Measurements from ENCODE around the gene TBCD.

The TBCD gene

DNA sequence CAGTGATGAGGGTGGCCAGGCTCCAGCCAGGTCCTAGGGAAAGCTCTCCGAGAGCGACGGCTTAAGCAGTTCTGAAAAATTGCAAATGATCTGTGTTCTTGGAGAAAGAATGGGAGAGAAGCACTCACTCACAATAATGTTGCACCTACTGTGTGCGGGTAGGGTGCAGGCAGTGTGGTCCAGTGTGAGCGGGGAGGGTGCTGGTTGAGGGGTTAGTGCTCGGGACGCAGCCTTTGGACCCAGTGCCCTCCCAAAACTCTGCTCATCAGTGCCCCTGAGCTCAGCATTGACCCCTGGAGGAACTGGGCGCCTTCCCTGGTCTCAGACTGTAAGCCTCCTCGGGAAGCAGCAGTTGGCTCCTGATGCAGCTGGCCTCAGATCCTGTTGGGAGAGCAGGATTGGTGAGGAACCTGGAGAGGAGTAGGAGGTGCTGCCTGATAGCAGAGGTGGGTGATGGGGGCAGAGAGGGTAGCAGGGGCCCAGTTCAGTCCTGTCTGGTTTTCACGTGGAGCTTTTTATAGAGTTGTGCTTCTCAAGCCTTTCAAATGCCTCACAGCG, 111.6 kb downstream of the TBCD start:
- DNase-seq (ENCODE audit: low spot score), result no peak
- TF ChIP-seq, protein P1, sequence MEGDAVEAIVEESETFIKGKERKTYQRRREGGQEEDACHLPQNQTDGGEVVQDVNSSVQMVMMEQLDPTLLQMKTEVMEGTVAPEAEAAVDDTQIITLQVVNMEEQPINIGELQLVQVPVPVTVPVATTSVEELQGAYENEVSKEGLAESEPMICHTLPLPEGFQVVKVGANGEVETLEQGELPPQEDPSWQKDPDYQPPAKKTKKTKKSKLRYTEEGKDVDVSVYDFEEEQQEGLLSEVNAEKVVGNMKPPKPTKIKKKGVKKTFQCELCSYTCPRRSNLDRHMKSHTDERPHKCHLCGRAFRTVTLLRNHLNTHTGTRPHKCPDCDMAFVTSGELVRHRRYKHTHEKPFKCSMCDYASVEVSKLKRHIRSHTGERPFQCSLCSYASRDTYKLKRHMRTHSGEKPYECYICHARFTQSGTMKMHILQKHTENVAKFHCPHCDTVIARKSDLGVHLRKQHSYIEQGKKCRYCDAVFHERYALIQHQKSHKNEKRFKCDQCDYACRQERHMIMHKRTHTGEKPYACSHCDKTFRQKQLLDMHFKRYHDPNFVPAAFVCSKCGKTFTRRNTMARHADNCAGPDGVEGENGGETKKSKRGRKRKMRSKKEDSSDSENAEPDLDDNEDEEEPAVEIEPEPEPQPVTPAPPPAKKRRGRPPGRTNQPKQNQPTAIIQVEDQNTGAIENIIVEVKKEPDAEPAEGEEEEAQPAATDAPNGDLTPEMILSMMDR (IDR thresholded peaks at IDR 0.05; ENCODE audit: extremely low read depth, missing control alignments), result no peak

DNA sequence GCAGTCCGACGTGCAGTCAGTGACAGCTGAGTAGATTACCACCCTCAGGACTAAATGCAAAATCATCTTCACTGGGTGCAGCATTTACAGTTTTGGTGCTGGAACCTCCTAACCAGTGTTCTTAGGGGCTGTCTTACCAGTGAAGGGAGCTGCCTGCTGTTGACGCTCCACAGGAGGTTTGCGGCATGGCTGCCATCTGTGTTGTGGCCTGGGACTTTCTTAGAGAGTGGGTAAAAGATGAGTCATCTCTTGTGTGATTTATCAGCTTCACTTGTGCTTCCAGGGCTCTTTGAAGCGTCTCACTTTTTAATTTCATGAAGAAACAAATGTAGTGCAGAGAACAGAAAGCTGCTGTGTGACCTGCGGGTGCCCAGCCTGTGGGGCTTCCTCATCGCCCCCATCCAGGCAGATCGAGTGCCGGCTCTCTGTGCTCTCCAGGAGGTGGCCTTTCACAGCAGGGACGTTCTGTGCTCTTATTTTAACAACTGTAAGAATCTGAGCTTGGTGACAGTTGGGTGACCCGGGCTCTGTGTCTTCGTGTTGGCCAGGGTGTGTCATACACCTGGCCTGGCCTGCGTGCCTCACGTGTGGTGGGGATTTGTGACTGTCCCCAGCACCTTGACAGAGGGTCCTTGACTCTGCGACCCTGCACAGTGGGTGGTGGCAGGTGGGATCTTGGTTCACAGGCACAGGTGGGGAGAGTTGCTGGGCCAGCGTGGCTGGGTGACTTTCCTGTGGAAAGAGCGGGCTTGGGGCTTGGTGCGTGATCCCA, 112.3 kb downstream of the TBCD start:
- peak; percentile 90 for DNase-seq (ENCODE audit: low spot score)
- TF ChIP-seq, protein P1 (IDR thresholded peaks at IDR 0.05; ENCODE audit: extremely low read depth, missing control alignments), result no peak

DNA sequence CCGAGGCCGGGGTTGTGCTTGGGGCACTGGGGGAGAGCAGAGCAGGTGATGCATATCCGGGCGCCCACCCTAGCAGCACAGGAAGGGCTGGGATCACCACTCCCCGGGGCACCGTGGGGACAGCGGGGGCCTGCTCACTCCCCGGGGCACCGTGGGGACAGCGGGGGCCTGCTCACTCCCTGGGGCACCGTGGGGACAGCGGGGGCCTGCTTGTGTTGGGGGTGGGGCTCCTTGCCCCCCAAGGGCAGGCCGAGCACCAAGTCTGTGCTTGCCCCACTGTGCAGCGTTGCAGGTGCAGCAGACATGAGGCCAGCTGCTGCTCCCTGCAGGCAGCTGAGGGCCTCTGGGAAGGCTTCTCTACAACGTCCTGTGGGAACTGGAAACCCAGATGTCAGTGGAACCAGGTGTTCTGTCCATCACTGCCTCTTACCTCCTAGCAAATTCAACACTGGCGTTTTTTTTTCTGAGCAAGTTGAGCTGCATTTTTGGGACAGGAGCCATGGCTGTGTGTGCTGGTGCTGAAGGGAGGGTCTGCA, 112.9 kb downstream of the TBCD start:
- TF ChIP-seq, protein P1 (IDR thresholded peaks at IDR 0.05; ENCODE audit: extremely low read depth, missing control alignments), result no peak
- DNase-seq (ENCODE audit: low spot score), result no peak

DNA sequence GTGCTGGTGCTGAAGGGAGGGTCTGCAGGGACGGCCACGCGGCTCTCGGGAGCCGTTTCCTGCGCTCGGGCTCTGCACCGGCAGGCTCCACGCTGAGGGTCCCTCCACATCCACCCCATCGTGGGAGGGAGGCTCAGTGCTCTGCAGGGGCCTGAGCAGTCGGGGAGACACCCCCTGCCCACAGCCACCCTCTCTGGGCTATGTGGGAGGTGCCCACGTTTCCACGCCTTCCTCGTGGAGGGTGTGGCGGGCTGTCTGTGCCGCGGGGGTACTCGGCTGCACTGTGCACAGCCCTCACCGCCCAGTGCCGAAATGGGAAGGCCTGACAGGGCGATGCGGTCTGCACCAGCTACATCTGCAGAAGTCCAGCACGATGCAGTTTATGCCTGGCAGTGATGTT, 113.4 kb downstream of the TBCD start:
- no peak for DNase-seq (ENCODE audit: low spot score)
- TF ChIP-seq, protein P1 (IDR thresholded peaks at IDR 0.05; ENCODE audit: extremely low read depth, missing control alignments), result no peak

DNA sequence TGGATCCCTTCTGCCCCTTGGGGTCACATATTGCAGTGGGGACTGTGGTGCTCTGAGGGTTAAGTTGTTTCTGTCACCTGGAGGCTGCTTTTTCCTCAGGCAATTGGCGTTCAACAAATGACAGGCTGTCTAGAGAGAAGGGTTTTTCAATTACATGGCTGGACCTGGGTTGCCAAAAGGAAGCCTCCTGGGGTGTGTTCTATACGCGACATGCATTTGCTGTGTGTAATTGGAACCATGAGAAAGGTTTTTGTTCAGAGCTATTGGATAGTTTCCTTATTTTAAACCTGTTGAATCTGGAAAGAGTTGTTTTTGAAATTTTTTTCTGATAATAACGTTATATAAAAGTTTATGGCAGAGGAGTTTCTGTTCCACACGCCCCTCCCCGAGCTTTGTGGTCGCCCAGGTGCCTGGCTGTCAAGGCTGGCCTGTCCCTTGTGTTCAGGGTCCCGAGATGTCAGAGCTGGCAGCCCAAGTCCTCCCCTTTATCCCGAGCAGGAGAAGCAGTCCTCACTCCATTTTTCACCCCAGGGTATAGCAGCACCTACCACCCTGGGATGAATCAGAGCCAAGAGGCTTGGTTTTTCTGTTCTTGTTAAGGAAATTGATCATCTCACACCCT, 114.0 kb downstream of the TBCD start:
- DNase-seq (ENCODE audit: low spot score), result no peak

DNA sequence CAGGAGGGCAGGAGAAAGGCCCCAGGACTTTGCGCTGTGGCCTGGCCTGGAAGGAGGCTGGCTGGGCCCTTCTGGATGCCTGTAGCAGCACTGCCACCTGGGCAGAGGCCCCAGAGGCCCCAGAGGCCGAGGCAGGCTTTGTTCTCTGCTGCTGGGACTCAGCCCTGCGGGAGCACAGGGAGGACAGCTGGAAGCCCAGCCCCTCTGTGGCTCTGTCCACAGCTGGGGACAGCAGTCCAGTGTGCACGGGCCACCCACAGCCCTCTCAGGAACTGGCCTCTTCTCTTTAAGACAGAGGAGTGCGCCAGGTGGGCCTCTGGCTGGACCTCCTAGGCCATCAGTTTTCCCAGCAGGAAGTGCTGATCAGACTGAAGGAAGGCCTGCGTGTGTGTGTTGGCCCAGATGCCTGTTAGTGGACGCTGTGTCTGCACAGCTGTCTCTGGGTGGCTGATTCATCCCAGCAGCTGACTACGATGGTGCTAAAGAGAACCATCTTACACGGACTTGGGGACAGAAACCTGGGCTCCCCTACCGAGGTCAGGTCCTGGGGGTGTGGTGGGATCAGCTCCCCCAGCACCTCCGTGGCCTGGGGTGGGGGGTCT, 114.8 kb downstream of the TBCD start:
- TF ChIP-seq, protein P1 (IDR thresholded peaks at IDR 0.05; ENCODE audit: extremely low read depth, missing control alignments), result no peak
- DNase-seq (ENCODE audit: low spot score), result no peak

More for the DNA sequence above, 114.0 kb downstream of the TBCD start:
- TF ChIP-seq, protein P1 (IDR thresholded peaks at IDR 0.05; ENCODE audit: extremely low read depth, missing control alignments), result no peak
